Omental fat pad (tissue), 4 donors: ENCODE data around the gene ZFYVE28. TPM values are rescaled to one million over a fixed set of nuclear protein-coding genes. Genes with fewer than 3 reads are reported as not detected.
A peak's percentile ranks its signal among the peaks of the same experiment; 100 is the strongest.

Experiments
- ATAC-seq: fragments of 150-250 bp; one replicate; pipeline ENCODE4 v1.9.1; 2016; ENCODE audit warnings: mild to moderate bottlenecking, moderate library complexity; ENCODE audit not compliant: low FRiP score
- DNase-seq: peaks from one replicate; pipeline ENCODE4 v3.0.0-alpha.2; 2019; ENCODE audit warnings: low spot score
- CTCF ChIP-seq, 3 donors: fragments of 450-650 bp; IDR thresholded peaks; one replicate each; pipeline ENCODE4 v1.5.1; 2016 to 2017; ENCODE audit warnings: antibody characterized with exemption in 3 of 3, mild to moderate bottlenecking in 3 of 3, moderate library complexity in 2 of 3
- total RNA-seq, 4 donors: library from RNA; depleted of rRNA; stranded (reverse); fragments of >200 nt; gene quantifications; one replicate each; pipeline ENCODE4 v1.1.0, GENCODE V29; 2016

The ZFYVE28 gene
- total RNA-seq, 4 donors from 2014 or later = 7.1 to 24.5 (median 16.7) TPM

- DNase-seq (no peak), ATAC-seq (no peak)
- TF ChIP-seq CTCF (IDR thresholded peaks at IDR 0.05) = no peak
Observed at GRCh38 chr4:2445130-2445529, 26.7 kb upstream of the ZFYVE28 start.

- TF ChIP-seq CTCF (IDR thresholded peaks at IDR 0.05) = no peak
- DNase-seq (no peak), ATAC-seq (no peak)
Observed at GRCh38 chr4:2443956-2444740, 25.7 kb upstream of the ZFYVE28 start.

- TF ChIP-seq CTCF (IDR thresholded peaks at IDR 0.05) = no peak
- no peak for ATAC-seq
- DNase-seq = no peak
Observed at GRCh38 chr4:2443061-2443730, 24.8 kb upstream of the ZFYVE28 start.

GRCh38 chr4:2442175-2442993 is 23.9 kb upstream of the ZFYVE28 start:
- no peak for TF ChIP-seq CTCF (IDR thresholded peaks at IDR 0.05)
- no peak for ATAC-seq
- DNase-seq = no peak

GRCh38 chr4:2441393-2442174 is 23.1 kb upstream of the ZFYVE28 start:
- DNase-seq (no peak), ATAC-seq (peak; percentile 68)
- TF ChIP-seq CTCF (IDR thresholded peaks at IDR 0.05) = no peak
